Fibroblast of skin of right biceps (primary cell): ENCODE data around the gene GRK2.
A peak's percentile ranks its signal among the peaks of the same experiment; 100 is the strongest.
"Not testable (repeated sequence)": the region's sequence is repeated elsewhere in the genome, so short reads cannot be mapped to it uniquely, and the experiment has no call there.

Experiments used
- DNase-seq: peaks from one replicate; pipeline ENCODE4 v3.0.0-alpha.2; 2013

The GRK2 gene

GRCh38 chr11:67316882-67317204 is 50.6 kb downstream of the GRK2 start:
- no peak for DNase-seq

GRCh38 chr11:67317205-67317887 is 51.1 kb downstream of the GRK2 start:
- peak; percentile 93 for DNase-seq

GRCh38 chr11:67317888-67318555 is 51.7 kb downstream of the GRK2 start:
- DNase-seq = no peak

- DNase-seq = not testable (repeated sequence)
Measured at GRCh38 chr11:67318876-67319275, 52.6 kb downstream of the GRK2 start.

- peak; percentile 15 for DNase-seq
Measured at GRCh38 chr11:67320011-67320410, 53.7 kb downstream of the GRK2 start.

- no peak for DNase-seq
Measured at GRCh38 chr11:67320691-67321090, 54.4 kb downstream of the GRK2 start.

- DNase-seq = no peak
Measured at GRCh38 chr11:67321313-67321871, 55.1 kb downstream of the GRK2 start.

GRCh38 chr11:67322049-67322448 is 55.8 kb downstream of the GRK2 start:
- no peak for DNase-seq

GRCh38 chr11:67323526-67323925 is 57.3 kb downstream of the GRK2 start:
- DNase-seq = no peak

GRCh38 chr11:67332081-67332691 is 65.9 kb downstream of the GRK2 start:
- DNase-seq = no peak
